T-cell (primary cell): ENCODE results near the gene OR10J5. TPM values are rescaled to one million over a fixed set of nuclear protein-coding genes. Genes with fewer than 3 reads are reported as not detected.
"Not testable (repeated sequence)": the region's sequence is repeated elsewhere in the genome, so short reads cannot be mapped to it uniquely, and the experiment has no call there.

Experiments used
- ATAC-seq, 4 experiments: fragments of 200-7000 bp in 3 of 4; fragments of 150-1000 bp in 1 of 4; cut with Tn5 transposase; replicated peaks in 1 of 4; 1 replicate in 3 of 4; 2 replicates in 1 of 4; pipeline ENCODE4 v1.10.0; 2021; ENCODE audit warnings: moderate library complexity in 3 of 4, mild to moderate bottlenecking in 2 of 4, moderate number of reproducible peaks in 1 of 4
- CTCF ChIA-PET, 2 donors: fragments of 300-600 bp; sonication (Branson Sonifier 250); formaldehyde crosslinking; loops; one replicate each; lab custom pipeline; 2022; ENCODE audit warnings: antibody characterized with exemption in 2 of 2; lab: Charles Lee
- POLR2A ChIA-PET, 2 donors: fragments of 300-600 bp; sonication (Branson Sonifier 250); formaldehyde crosslinking; loops; one replicate each; lab custom pipeline; 2022; ENCODE audit warnings: antibody characterized with exemption in 2 of 2; lab: Charles Lee
- DNase-seq, 35 experiments: peaks; one replicate each; pipeline versions ENCODE4 v3.0.0 to v3.0.0-alpha.2; 2013 to 2023
- H3K27ac ChIP-seq: one replicate; pipeline ENCODE4 v1.5.1; 2013; ENCODE audit warnings: low read length
- H3K27me3 ChIP-seq, 2 experiments: replicated peaks in 1 of 2; 1 replicate in 1 of 2; 2 replicates in 1 of 2; pipeline versions ENCODE4 v1.6.1 to v1.7.0; 2013; ENCODE audit warnings: low read length in 1 of 2, mixed read lengths in 1 of 2; ENCODE audit not compliant: control insufficient read depth in 2 of 2, insufficient read depth in 2 of 2; ENCODE audit errors: extremely low read depth in 1 of 2
- H3K36me3 ChIP-seq, 2 donors: 1 replicate in 1 of 2; 2 replicates in 1 of 2; pipeline versions ENCODE4 v1.6.1 to v1.7.0; 2013; ENCODE audit warnings: low read length in 1 of 2; ENCODE audit not compliant: control insufficient read depth in 2 of 2, insufficient read depth in 1 of 2; ENCODE audit errors: extremely low read depth in 1 of 2
- H3K4me1 ChIP-seq, 2 experiments: 1 replicate in 1 of 2; 2 replicates in 1 of 2; pipeline versions ENCODE4 v1.6.1 to v1.7.0; 2013; ENCODE audit warnings: low read length in 2 of 2, mixed read lengths in 1 of 2; ENCODE audit not compliant: insufficient read depth in 2 of 2, control insufficient read depth in 1 of 2; ENCODE audit errors: extremely low read depth in 1 of 2
- H3K4me3 ChIP-seq, 2 donors: 1 replicate in 1 of 2; 2 replicates in 1 of 2; pipeline versions ENCODE4 v1.5.1 to v1.7.0; 2013; ENCODE audit warnings: mild to moderate bottlenecking in 2 of 2, low read length in 1 of 2, moderate library complexity in 1 of 2; ENCODE audit not compliant: control insufficient read depth in 1 of 2; ENCODE audit errors: extremely low read depth in 1 of 2
- H3K9me3 ChIP-seq: 2 replicates; pipeline ENCODE4 v1.7.0; 2013
- H3K27ac Mint-ChIP-seq, 2 donors: one replicate each; pipeline ENCODE4 v1.8.0; 2020 to 2021; ENCODE audit warnings: mild to moderate bottlenecking in 2 of 2, mixed read lengths in 2 of 2
- H3K27me3 Mint-ChIP-seq, 2 donors: one replicate each; pipeline ENCODE4 v1.8.0; 2021 to 2022; ENCODE audit warnings: mixed read lengths in 2 of 2
- H3K36me3 Mint-ChIP-seq: one replicate; pipeline ENCODE4 v1.8.0; 2021; ENCODE audit warnings: mixed read lengths
- H3K4me1 Mint-ChIP-seq, 3 donors: one replicate each; pipeline ENCODE4 v1.8.0; 2020 to 2022; ENCODE audit warnings: mixed read lengths in 3 of 3, mild to moderate bottlenecking in 1 of 3
- H3K4me3 Mint-ChIP-seq, 3 donors: one replicate each; pipeline ENCODE4 v1.8.0; 2020 to 2022; ENCODE audit warnings: mild to moderate bottlenecking in 3 of 3, mixed read lengths in 3 of 3, moderate library complexity in 3 of 3
- H3K9me3 Mint-ChIP-seq, 3 donors: one replicate each; pipeline ENCODE4 v1.8.0; 2020 to 2022; ENCODE audit warnings: mixed read lengths in 3 of 3
- WGBS: methylation state at CpG from one replicate; pipeline ENCODE4 v1.1.5; 2013; ENCODE audit warnings: missing lambda C conversion rate; ENCODE audit not compliant: insufficient coverage; 5-methylcytosine and 5-hydroxymethylcytosine counted together
- total RNA-seq, 35 experiments: library from RNA in 6 of 35; stranded (reverse) in 6 of 35; fragments of 120-200 nt in 1 of 35; gene quantifications; one replicate each; pipeline versions ENCODE4 v1.2.1 to v1.2.4 and lab custom pipeline; 2013 to 2026

The OR10J5 gene
- total RNA-seq, 5 donors from 2014 or later (not counting 1 experiment from before 2014, with no cell fraction given): not detected

- H3K27ac ChIP-seq, DNase-seq, H3K27me3 Mint-ChIP-seq, H3K27ac Mint-ChIP-seq, H3K9me3 ChIP-seq, H3K27me3 ChIP-seq, H3K4me1 ChIP-seq, ATAC-seq, H3K4me1 Mint-ChIP-seq, POLR2A ChIA-PET, H3K36me3 ChIP-seq, H3K4me3 Mint-ChIP-seq, CTCF ChIA-PET, H3K36me3 Mint-ChIP-seq, H3K4me3 ChIP-seq: not testable (repeated sequence)
- H3K9me3 Mint-ChIP-seq: peaks cover 5 to 18% (median 11%) of the 10 kb centered on the region in 3 donors
- WGBS: 85% methylated on average over 24 of the region's 33 CpGs
Observed at GRCh38 chr1:159494513-159495210, 41.1 kb downstream of the OR10J5 start.

- peaks cover 0 to 5% of the 10 kb centered on the region in 2 experiments for H3K27me3 ChIP-seq
- no peaks in the 10 kb centered on the region for H3K36me3 ChIP-seq
- Mint-ChIP-seq H3K4me3 (no peak overlapping the region), H3K9me3 (peaks cover 5 to 6% (median 5%) of the 10 kb centered on the region in 3 donors), H3K27me3 (no peaks in the 10 kb centered on the region), H3K27ac (no peak overlapping the region), H3K4me1 (no peaks in the 10 kb centered on the region), H3K36me3 (no peaks in the 10 kb centered on the region)
- H3K4me1 ChIP-seq: no peaks in the 10 kb centered on the region
- ChIA-PET POLR2A (no interaction called here), CTCF (no interaction called here)
- WGBS: 77% methylated on average over 7 of the region's 11 CpGs
- ATAC-seq (no peak), DNase-seq (no peak)
- no peak overlapping the region for H3K27ac ChIP-seq
- no peaks in the 10 kb centered on the region for H3K9me3 ChIP-seq
- no peak overlapping the region for H3K4me3 ChIP-seq
Observed at GRCh38 chr1:159493354-159493753, 42.5 kb downstream of the OR10J5 start.

- Mint-ChIP-seq H3K27me3 (no peaks in the 10 kb centered on the region), H3K4me1 (no peaks in the 10 kb centered on the region), H3K9me3 (peaks cover under 1 to 5% (median 2%) of the 10 kb centered on the region in 3 donors), H3K4me3 (no peak overlapping the region), H3K36me3 (no peaks in the 10 kb centered on the region), H3K27ac (no peak overlapping the region)
- CTCF ChIA-PET: no interaction called here
- POLR2A ChIA-PET: no interaction called here
- no peak for DNase-seq
- Histone ChIP-seq H3K9me3 (no peaks in the 10 kb centered on the region), H3K4me1 (no peaks in the 10 kb centered on the region), H3K27me3 (peaks cover 0 to 5% of the 10 kb centered on the region in 2 experiments), H3K36me3 (no peaks in the 10 kb centered on the region), H3K27ac (no peak overlapping the region), H3K4me3 (no peak overlapping the region)
- no peak for ATAC-seq
- 80% methylated on average over 1 of the region's 5 CpGs for WGBS
Observed at GRCh38 chr1:159492575-159493323, 43.1 kb downstream of the OR10J5 start.

Other genes with a start within 250 kb of the OR10J5 start
- gene FCER1A, start 233.7 kb downstream of the OR10J5 start, total RNA-seq: 1 to 10 TPM in 1 of 5 donors, under 1 TPM in 3, not detected in 1; 0.33 to 1.8 (median 0.69) TPM
- not detected for gene OR10J4, start 103.8 kb downstream of the OR10J5 start, total RNA-seq
- not detected for gene OR10J1, start 96.3 kb downstream of the OR10J5 start, total RNA-seq
- gene APCS, start 51.8 kb upstream of the OR10J5 start, total RNA-seq: 1 to 10 TPM in 1 of 5 donors, not detected in 4; 1.0 TPM
- 1 to 10 TPM in 2 of 5 donors, under 1 TPM in 1, not detected in 2; 0.73 to 2.1 (median 1.7) TPM for gene CRP, start 178.6 kb upstream of the OR10J5 start, total RNA-seq
- 10 to 100 TPM in 4 of 5 donors, 1 to 10 TPM in 1; 8.8 to 17.1 (median 14.3) TPM for gene DUSP23, start 245.0 kb upstream of the OR10J5 start, total RNA-seq